ENCODE results near the gene DNAH14.

DNAH14 gene

DNA sequence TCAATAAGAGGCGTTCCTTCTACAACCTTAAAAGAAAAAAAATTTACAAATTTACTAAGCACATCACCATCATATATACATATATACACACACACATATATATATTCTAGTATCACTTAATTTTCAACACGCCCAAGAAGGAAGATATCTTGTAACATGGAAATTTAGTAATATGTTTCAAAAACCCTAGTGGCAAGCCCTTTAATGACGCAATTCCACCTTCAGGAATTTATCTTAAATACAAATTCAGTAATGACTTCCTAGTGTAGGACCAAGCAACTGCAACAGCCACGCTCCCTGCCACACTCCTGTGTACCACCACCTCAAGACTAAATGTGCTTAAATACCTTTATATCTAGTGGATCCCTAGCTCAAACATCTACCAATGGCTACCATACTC is 485.8 kb downstream of the DNAH14 start:
- FAIRE-seq (no peak), DNase-seq (ENCODE audit: insufficient read length, low spot score) (no peak)
- TF ChIP-seq POU2F2 (IDR thresholded peaks at IDR 0.05; ENCODE audit: low read depth, low read length) (no peak), PAX5 (IDR thresholded peaks at IDR 0.05; ENCODE audit: insufficient read depth, low read length, severe bottlenecking) (no peak), POLR2AphosphoS5 (IDR thresholded peaks at IDR 0.05; ENCODE audit: low read depth, low read length) (no peak), TAF1 (IDR thresholded peaks at IDR 0.05; ENCODE audit: low read depth, low read length) (no peak), POLR2A (IDR thresholded peaks at IDR 0.05; ENCODE audit: low read depth, low read length) (no peak), SPI1 (IDR thresholded peaks at IDR 0.05; ENCODE audit: low read depth, low read length) (no peak)

DNA sequence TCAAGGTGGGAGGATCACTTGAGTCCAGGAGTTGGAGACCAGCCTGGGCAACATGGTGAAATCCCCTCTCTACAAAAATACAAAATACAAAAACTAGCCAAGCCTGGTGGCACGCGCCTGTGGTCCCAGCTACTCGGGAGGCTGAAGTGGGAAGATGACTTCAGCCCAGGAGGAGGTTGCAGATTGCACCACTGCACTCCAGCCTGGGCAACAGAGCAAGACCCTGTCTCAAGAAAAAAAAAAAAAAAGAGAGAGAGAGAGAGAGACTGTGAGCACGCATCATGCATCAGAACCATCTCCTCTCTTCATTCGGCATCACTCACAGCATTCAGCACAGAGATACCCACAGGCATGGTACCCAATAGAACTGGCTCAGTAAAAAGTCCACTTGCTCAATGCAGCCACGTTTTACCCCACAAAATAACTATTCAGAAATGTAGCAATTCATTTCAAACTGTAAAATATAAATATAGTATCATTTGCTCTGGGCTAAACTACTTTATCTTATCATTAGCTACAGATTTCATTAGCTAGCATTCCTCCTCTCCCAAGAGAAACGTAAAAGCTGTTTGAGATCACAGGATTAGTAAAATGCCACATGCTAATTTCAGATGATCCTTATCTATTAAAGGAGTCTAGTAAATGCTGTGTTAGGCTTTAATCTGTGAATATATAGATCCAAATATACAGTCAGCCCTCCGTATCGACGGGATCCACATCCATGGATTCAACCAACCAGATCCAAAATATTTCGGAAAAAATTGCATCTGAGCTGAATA is 486.7 kb downstream of the DNAH14 start:
- FAIRE-seq (no peak), DNase-seq (ENCODE audit: insufficient read length, low spot score) (no peak)
- no peak for TF ChIP-seq SPI1 (IDR thresholded peaks at IDR 0.05; ENCODE audit: low read depth, low read length)
- TF ChIP-seq POU2F2 (IDR thresholded peaks at IDR 0.05; ENCODE audit: low read depth, low read length) = no peak
- no peak for TF ChIP-seq PAX5 (IDR thresholded peaks at IDR 0.05; ENCODE audit: insufficient read depth, low read length, severe bottlenecking)
- no peak for TF ChIP-seq POLR2AphosphoS5 (IDR thresholded peaks at IDR 0.05; ENCODE audit: low read depth, low read length)

DNA sequence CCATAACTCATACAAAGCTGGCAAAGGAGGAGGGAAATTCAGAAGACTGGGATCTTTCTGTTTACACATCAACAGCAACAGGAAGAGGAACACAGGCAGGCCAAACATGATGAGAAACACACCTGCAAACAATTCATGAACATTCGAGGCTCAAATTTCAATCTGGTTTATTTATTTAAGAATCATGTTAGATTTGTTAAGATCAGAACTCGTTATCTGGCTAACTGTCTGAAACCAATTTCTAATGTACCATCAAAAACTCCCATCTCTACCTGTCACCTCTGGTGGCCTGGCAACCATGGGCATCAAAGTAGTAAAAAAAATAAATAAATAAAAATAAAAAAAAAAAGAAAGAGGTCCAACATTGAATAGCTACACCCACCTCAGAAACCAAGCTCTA is 488.6 kb downstream of the DNAH14 start:
- DNase-seq (ENCODE audit: insufficient read length, low spot score) (no peak), FAIRE-seq (no peak)
- TF ChIP-seq SPI1 (IDR thresholded peaks at IDR 0.05; ENCODE audit: low read depth, low read length) (no peak), TAF1 (IDR thresholded peaks at IDR 0.05; ENCODE audit: low read depth, low read length) (no peak), PAX5 (IDR thresholded peaks at IDR 0.05; ENCODE audit: insufficient read depth, low read length, severe bottlenecking) (no peak), POU2F2 (IDR thresholded peaks at IDR 0.05; ENCODE audit: low read depth, low read length) (no peak), POLR2A (IDR thresholded peaks at IDR 0.05; ENCODE audit: low read depth, low read length) (no peak), POLR2AphosphoS5 (IDR thresholded peaks at IDR 0.05; ENCODE audit: low read depth, low read length) (no peak)

DNA sequence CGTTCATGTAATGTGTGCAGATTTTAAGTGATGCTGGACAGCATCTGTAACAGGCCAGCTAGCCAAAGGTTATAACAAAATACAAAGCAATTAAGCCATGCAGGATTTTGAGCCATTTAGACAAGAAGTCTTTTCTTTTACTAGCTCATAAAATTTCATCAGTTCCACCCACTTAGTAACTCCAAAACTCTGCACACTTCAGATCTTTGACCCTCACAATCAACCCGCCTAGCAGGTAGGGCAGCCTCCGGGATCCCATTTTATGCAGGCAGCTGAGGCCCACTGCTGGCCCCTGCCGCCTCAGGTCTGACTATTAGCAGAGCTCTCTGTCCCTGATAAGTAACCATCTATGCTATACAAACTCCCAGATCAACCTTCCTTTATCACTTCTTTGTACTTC is 489.1 kb downstream of the DNAH14 start:
- FAIRE-seq (no peak), DNase-seq (ENCODE audit: insufficient read length, low spot score) (no peak)
- TF ChIP-seq SPI1 (IDR thresholded peaks at IDR 0.05; ENCODE audit: low read depth, low read length) = no peak
- TF ChIP-seq TAF1 (IDR thresholded peaks at IDR 0.05; ENCODE audit: low read depth, low read length) = no peak
- no peak for TF ChIP-seq PAX5 (IDR thresholded peaks at IDR 0.05; ENCODE audit: insufficient read depth, low read length, severe bottlenecking)
- no peak for TF ChIP-seq POLR2A (IDR thresholded peaks at IDR 0.05; ENCODE audit: low read depth, low read length)
- TF ChIP-seq POLR2AphosphoS5 (IDR thresholded peaks at IDR 0.05; ENCODE audit: low read depth, low read length) = no peak
- TF ChIP-seq POU2F2 (IDR thresholded peaks at IDR 0.05; ENCODE audit: low read depth, low read length) = no peak

DNA sequence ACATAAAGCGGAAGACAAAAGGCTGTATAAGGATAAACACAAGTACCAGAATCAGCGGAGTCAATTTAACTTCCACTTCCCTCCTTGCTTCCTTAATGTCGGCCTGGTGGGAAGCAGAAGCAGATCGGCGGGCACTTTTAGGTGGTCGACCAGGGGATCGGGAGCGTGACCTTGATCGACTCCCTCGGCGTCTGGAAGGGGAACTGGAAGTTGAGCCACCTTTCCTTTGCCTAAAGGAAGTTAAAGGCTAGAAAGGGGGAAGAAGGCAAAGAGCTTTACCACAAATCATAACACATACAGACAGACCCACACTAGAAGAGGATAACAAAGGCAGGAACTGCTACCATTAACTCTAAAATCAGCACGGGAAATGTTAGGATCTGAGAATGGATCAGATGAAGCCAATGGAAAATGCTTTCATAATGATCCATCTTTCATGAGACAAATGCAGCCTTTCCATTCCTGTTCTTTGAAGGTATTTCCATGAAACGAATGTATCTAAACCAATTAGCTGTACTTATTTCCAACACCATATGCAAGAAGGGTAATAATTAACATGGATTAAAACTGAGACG is 492.6 kb downstream of the DNAH14 start:
- DNase-seq (ENCODE audit: insufficient read length, low spot score) (no peak), FAIRE-seq (peak; percentile 5)
- TF ChIP-seq TAF1 (IDR thresholded peaks at IDR 0.05; ENCODE audit: low read depth, low read length) (no peak), SPI1 (IDR thresholded peaks at IDR 0.05; ENCODE audit: low read depth, low read length) (no peak), PAX5 (IDR thresholded peaks at IDR 0.05; ENCODE audit: insufficient read depth, low read length, severe bottlenecking) (no peak), POU2F2 (IDR thresholded peaks at IDR 0.05; ENCODE audit: low read depth, low read length) (no peak), POLR2AphosphoS5 (IDR thresholded peaks at IDR 0.05; ENCODE audit: low read depth, low read length) (no peak), POLR2A (IDR thresholded peaks at IDR 0.05; ENCODE audit: low read depth, low read length) (no peak)

DNA sequence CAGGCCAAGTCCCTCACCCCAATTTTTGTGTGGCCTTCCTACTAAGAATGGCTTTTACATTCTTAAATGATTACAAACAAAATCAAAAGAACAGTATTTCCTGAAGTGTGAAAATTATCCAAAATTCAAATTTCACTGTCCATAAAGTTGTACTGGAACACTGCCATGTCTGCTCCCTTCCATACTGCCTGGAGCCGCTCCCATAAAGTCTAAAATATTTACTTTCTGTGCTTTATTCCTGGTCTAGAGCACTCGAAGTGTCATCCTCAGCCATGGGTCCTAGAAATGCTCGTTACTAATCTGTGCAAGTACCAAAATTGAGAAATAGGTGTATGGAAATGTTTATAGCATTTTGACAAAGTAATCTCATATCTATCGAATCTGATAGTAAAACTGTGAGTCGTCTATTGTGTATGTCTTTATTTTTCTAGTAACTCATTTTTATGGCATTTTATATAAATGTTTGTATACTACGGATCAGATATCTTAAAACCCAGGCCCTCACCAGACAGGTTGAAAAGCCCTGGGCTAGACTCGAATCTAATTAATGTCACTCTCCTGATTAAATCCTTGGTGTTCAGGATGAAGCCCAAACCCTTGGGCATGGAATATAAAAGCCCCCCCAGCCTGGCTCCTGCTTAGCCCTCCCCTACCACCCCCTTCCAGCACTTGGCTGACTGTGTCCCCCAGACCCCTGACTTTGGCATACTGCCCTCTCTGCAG is 493.5 kb downstream of the DNAH14 start:
- DNase-seq (ENCODE audit: insufficient read length, low spot score) (no peak), FAIRE-seq (no peak)
- TF ChIP-seq POU2F2 (IDR thresholded peaks at IDR 0.05; ENCODE audit: low read depth, low read length) (no peak), SPI1 (IDR thresholded peaks at IDR 0.05; ENCODE audit: low read depth, low read length) (no peak), TAF1 (IDR thresholded peaks at IDR 0.05; ENCODE audit: low read depth, low read length) (no peak), PAX5 (IDR thresholded peaks at IDR 0.05; ENCODE audit: insufficient read depth, low read length, severe bottlenecking) (no peak), POLR2AphosphoS5 (IDR thresholded peaks at IDR 0.05; ENCODE audit: low read depth, low read length) (no peak), POLR2A (IDR thresholded peaks at IDR 0.05; ENCODE audit: low read depth, low read length) (no peak)

DNA sequence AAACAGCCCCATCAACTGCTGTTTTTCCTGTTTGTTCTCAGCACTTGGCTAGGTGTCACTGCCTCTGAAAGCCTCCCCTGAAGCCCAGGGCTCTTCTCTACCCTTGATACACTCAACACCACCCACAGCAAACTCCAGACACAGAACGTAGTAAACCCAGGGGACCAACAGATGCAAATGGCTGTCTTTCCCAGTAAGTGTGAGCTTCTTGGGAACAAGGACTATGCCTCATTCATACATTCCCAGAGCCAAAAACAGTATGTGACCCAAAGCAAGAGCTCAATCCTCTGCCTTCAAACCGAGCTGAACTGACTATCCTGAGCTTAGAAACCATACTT is 494.0 kb downstream of the DNAH14 start:
- no peak for TF ChIP-seq PAX5 (IDR thresholded peaks at IDR 0.05; ENCODE audit: insufficient read depth, low read length, severe bottlenecking)
- no peak for TF ChIP-seq POU2F2 (IDR thresholded peaks at IDR 0.05; ENCODE audit: low read depth, low read length)
- no peak for TF ChIP-seq SPI1 (IDR thresholded peaks at IDR 0.05; ENCODE audit: low read depth, low read length)
- no peak for TF ChIP-seq POLR2A (IDR thresholded peaks at IDR 0.05; ENCODE audit: low read depth, low read length)
- TF ChIP-seq POLR2AphosphoS5 (IDR thresholded peaks at IDR 0.05; ENCODE audit: low read depth, low read length) = no peak
- no peak for TF ChIP-seq TAF1 (IDR thresholded peaks at IDR 0.05; ENCODE audit: low read depth, low read length)
- DNase-seq (ENCODE audit: insufficient read length, low spot score) (no peak), FAIRE-seq (no peak)

DNA sequence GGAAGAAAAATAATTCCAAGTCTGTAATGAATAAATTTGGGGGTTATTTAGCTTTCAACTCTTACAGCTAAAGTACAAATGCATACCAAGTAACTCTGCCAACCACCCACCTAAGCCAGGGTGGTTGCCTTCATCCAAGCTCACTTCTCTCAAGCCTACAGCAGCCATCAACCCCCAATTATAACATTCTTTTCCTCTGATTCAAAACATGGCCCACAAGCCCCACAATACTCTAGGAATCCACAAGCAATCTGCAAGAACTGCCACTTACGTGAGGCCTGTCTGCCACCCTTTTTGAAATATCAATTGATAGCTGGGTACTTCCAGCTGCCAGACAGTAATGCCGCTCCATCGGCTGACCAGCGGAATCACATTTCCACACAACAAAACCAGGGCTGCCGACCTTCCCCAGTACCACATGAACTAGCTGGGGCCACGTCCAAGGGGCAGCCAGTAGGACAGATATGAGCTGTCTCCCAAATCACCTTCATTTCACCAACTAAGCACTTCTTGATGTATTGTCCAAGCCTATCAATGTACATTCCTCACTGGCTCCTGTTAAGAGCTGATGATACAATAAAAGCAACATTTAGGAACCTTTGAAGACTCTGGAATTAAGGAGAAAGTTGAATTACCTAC is 495.2 kb downstream of the DNAH14 start:
- no peak for FAIRE-seq
- TF ChIP-seq TAF1 (IDR thresholded peaks at IDR 0.05; ENCODE audit: low read depth, low read length) (no peak), POLR2AphosphoS5 (IDR thresholded peaks at IDR 0.05; ENCODE audit: low read depth, low read length) (no peak), POU2F2 (IDR thresholded peaks at IDR 0.05; ENCODE audit: low read depth, low read length) (no peak), POLR2A (IDR thresholded peaks at IDR 0.05; ENCODE audit: low read depth, low read length) (no peak), SPI1 (IDR thresholded peaks at IDR 0.05; ENCODE audit: low read depth, low read length) (no peak), PAX5 (IDR thresholded peaks at IDR 0.05; ENCODE audit: insufficient read depth, low read length, severe bottlenecking) (no peak)

More for the DNA sequence above, 495.2 kb downstream of the DNAH14 start:
- no peak for DNase-seq (ENCODE audit: insufficient read length, low spot score)
